ENCODE measurements around the gene PDXK. TPM values are rescaled to one million over a fixed set of nuclear protein-coding genes. Genes with fewer than 3 reads are reported as not detected.

Gene PDXK
- total and polyA plus RNA-seq, 7 donors: 17.2 to 96.5 (median 37.0) TPM

- TF ChIP-seq CTCF (IDR thresholded peaks at IDR 0.05): no peak
- Histone ChIP-seq H3K36me3 (ENCODE audit: insufficient read depth in 1 of 2, low read depth in 1 of 2) (peaks cover 5 to 50% of the 10 kb centered on the region in 2 donors), H3K4me3 (no peak overlapping the region), H3K4me1 (no peaks in the 10 kb centered on the region), H3K9me3 (no peaks in the 10 kb centered on the region), H3K27ac (no peak overlapping the region), H3K27me3 (ENCODE audit: insufficient read depth in 3 of 3, low read length in 2 of 3) (no peaks in the 10 kb centered on the region)
- intact Hi-C loops (cut with DNase I): loop anchor here in 1 of 2 donors (10.0 kb wide), 1 partner anchor 56 kb away; no protein-coding TSS in a partner anchor
- no peak for DNase-seq
- WGBS, 3 donors: 72 to 82% (median 75%) methylated on average over 10 of the region's 10 CpGs
- no peak for ATAC-seq
These were observed 39.9 kb downstream of the PDXK start for GRCh38 chr21:43758811-43759210.

- Histone ChIP-seq H3K36me3 (ENCODE audit: insufficient read depth in 1 of 2, low read depth in 1 of 2) (peaks cover 0 to 42% of the 10 kb centered on the region in 2 donors), H3K4me1 (no peaks in the 10 kb centered on the region), H3K27ac (no peak overlapping the region), H3K4me3 (no peak overlapping the region), H3K9me3 (no peaks in the 10 kb centered on the region), H3K27me3 (ENCODE audit: insufficient read depth in 3 of 3, low read length in 2 of 3) (no peaks in the 10 kb centered on the region)
- ATAC-seq: no peak
- DNase-seq: no peak
- WGBS, 3 donors: 95 to 97% (median 96%) methylated on average over 19 of the region's 19 CpGs
- intact Hi-C loops (cut with DNase I): loop anchor here in 1 of 2 donors (10.0 kb wide), 1 partner anchor 55 kb away; no protein-coding TSS in a partner anchor
- TF ChIP-seq CTCF (IDR thresholded peaks at IDR 0.05): no peak
These were observed 40.7 kb downstream of the PDXK start for GRCh38 chr21:43759651-43760050.

- ATAC-seq (no peak), DNase-seq (no peak)
- H3K4me1 ChIP-seq: no peaks in the 10 kb centered on the region
- no peak for TF ChIP-seq CTCF (IDR thresholded peaks at IDR 0.05)
- H3K27ac ChIP-seq: no peak overlapping the region
- H3K36me3 ChIP-seq (ENCODE audit: insufficient read depth in 1 of 2, low read depth in 1 of 2): peaks cover 0 to 36% of the 10 kb centered on the region in 2 donors
- H3K27me3 ChIP-seq (ENCODE audit: insufficient read depth in 3 of 3, low read length in 2 of 3): no peaks in the 10 kb centered on the region
- no peaks in the 10 kb centered on the region for H3K9me3 ChIP-seq
- WGBS, 3 donors: 86 to 89% (median 87%) methylated on average over 22 of the region's 22 CpGs
- no peak overlapping the region for H3K4me3 ChIP-seq
- intact Hi-C loops (cut with DNase I): no loop called here
These were observed 41.5 kb downstream of the PDXK start for GRCh38 chr21:43760391-43760958.

GRCh38 chr21:43761886-43762285 lies 43.0 kb downstream of the PDXK start:
- Histone ChIP-seq H3K4me1 (no peaks in the 10 kb centered on the region), H3K27ac (no peak overlapping the region), H3K27me3 (ENCODE audit: insufficient read depth in 3 of 3, low read length in 2 of 3) (no peaks in the 10 kb centered on the region), H3K9me3 (no peaks in the 10 kb centered on the region), H3K4me3 (no peak overlapping the region), H3K36me3 (ENCODE audit: insufficient read depth in 1 of 2, low read depth in 1 of 2) (peaks cover 0 to 22% of the 10 kb centered on the region in 2 donors)
- DNase-seq: no peak
- intact Hi-C loops (cut with DNase I): no loop called here
- 89 to 91% (median 90%) methylated on average over 18 of the region's 18 CpGs for WGBS, 3 donors
- no peak for ATAC-seq
- TF ChIP-seq CTCF (IDR thresholded peaks at IDR 0.05): no peak
